Right lobe of liver (tissue), 4 donors: ENCODE data around the gene RIMOC1.

Source experiments
- CTCF ChIP-seq, 4 donors: fragments of 200-600 bp in 3 of 4; fragments of 450-650 bp in 1 of 4; IDR thresholded peaks; one replicate each; pipeline versions ENCODE4 v1.5.1 to v1.8.0; 2016 to 2022; ENCODE audit warnings: antibody characterized with exemption in 4 of 4, mild to moderate bottlenecking in 2 of 4
- POLR2A ChIP-seq: fragments of 450-650 bp; IDR thresholded peaks from one replicate; pipeline ENCODE4 v1.6.1; 2017; ENCODE audit warnings: antibody characterized with exemption, mild to moderate bottlenecking
- donor health status: DM: no; HTN: no; CAD: no.
- donor health status: DM: no; HTN: no; CAD: no.
- donor health status: DM: no; HTN: yes; CAD: no.

GRCh38 chr5:41903892-41904799 is at the start of gene RIMOC1:
- TF ChIP-seq CTCF (IDR thresholded peaks at IDR 0.05) (no peak), POLR2A (peak; percentile 74)
